Activated CD4-positive, alpha-beta T cell treated with anti-CD3 and anti-CD28 coated beads for 48 hours (primary cell): ENCODE results near the gene MPI.
"Not testable (repeated sequence)": the region's sequence is repeated elsewhere in the genome, so short reads cannot be mapped to it uniquely, and the experiment has no call there.

Experiments used
- DNase-seq: peaks from one replicate; pipeline ENCODE4 v3.0.0-alpha.2; 2020

The MPI gene

GRCh38 chr15:74864296-74864695 lies 25.5 kb upstream of the MPI start:
- no peak for DNase-seq

- no peak for DNase-seq
Observed at GRCh38 chr15:74865316-74865715, 24.5 kb upstream of the MPI start.

- no peak for DNase-seq
Observed at GRCh38 chr15:74866090-74866489, 23.8 kb upstream of the MPI start.

GRCh38 chr15:74867466-74868038 lies 22.3 kb upstream of the MPI start:
- no peak for DNase-seq

GRCh38 chr15:74868059-74868458 lies 21.8 kb upstream of the MPI start:
- no peak for DNase-seq

- no peak for DNase-seq
Observed at GRCh38 chr15:74869372-74869725, 20.5 kb upstream of the MPI start.

- peak; percentile 58 for DNase-seq
Observed at GRCh38 chr15:74869726-74870407, 20.0 kb upstream of the MPI start.

- no peak for DNase-seq
Observed at GRCh38 chr15:74870436-74871215, 19.2 kb upstream of the MPI start.

GRCh38 chr15:74872702-74873035 lies 17.2 kb upstream of the MPI start:
- DNase-seq = no peak

- DNase-seq = peak; percentile 93
Observed at GRCh38 chr15:74873036-74873755, 16.6 kb upstream of the MPI start, which contains the start of gene SCAMP2. SCAMP2 (minus strand) TSS chr15:74873365; CDS start chr15:74873255, 110 bp downstream.

GRCh38 chr15:74873756-74874424 lies 16.0 kb upstream of the MPI start:
- peak; percentile 26 for DNase-seq

- DNase-seq = no peak
Observed at GRCh38 chr15:74878273-74878672, 11.6 kb upstream of the MPI start.

- DNase-seq = no peak
Observed at GRCh38 chr15:74882528-74882927, 7.3 kb upstream of the MPI start.

- DNase-seq = no peak
Observed at GRCh38 chr15:74884428-74885223, 5.2 kb upstream of the MPI start.

GRCh38 chr15:74885461-74885860 lies 4.4 kb upstream of the MPI start:
- no peak for DNase-seq

GRCh38 chr15:74887537-74888193 lies 2.2 kb upstream of the MPI start:
- not testable (repeated sequence) for DNase-seq

GRCh38 chr15:74888716-74889115 lies 1.1 kb upstream of the MPI start:
- no peak for DNase-seq

GRCh38 chr15:74889390-74889882 lies 406 bp upstream of the MPI start:
- peak; percentile 26 for DNase-seq

- DNase-seq = no peak
Observed at GRCh38 chr15:74890665-74890960, 771 bp downstream of the MPI start.

- DNase-seq = no peak
Observed at GRCh38 chr15:74891469-74891868, 1.6 kb downstream of the MPI start.

- DNase-seq = no peak
Observed at GRCh38 chr15:74892313-74892712, 2.5 kb downstream of the MPI start.

GRCh38 chr15:74892931-74893330 lies 3.1 kb downstream of the MPI start:
- no peak for DNase-seq
